ENCODE data around the gene C2CD2L.
A peak's percentile ranks its signal among the peaks of the same experiment; 100 is the strongest.
"Not testable (repeated sequence)": the region's sequence is repeated elsewhere in the genome, so short reads cannot be mapped to it uniquely, and the experiment has no call there.

The C2CD2L gene

DNA sequence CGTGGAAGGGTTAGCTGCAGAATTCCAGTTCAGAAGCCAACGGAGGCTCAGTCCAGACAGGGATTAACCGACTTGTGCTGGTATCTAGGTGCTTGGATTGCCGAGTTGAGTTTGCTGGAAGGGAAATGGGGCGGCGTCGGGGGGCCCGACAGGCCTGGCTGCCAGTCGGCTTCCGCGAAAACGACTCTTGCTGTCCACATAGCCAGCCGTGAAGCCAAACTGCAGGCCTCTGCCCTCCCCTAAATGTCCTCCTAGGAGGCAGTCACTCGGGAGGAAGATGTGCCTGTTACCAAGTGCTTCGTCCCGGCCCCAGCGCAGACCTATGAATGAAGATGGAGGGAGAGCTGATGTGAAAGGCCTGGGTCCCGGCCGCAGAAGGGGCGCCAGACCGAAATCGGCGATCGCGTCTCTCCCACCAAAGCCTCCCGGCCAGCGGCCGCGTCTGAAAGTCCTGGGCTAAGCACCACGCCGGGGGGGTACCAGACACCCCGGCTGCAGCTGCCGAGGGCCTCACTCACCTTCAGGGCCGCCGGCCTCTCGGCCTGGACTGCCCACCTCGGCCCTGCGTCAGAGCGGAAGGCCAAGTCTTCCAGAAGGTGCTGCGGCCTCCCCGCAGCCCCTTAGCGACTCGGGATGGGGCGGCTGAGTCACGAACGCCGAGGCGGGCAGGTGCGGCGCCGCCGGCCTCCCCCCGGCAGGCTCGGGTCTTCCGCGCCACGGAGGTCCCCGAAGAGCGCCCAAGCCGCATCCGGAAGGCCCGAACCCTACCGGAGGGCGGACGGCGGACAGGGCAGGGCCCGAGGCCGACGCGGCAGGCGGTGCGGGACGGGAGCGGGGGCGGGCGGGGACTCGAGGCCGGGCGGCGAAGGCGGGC lies 13.0 kb upstream of the C2CD2L start:
- peak; percentile 45 for DNase-seq (ENCODE audit: low spot score)

DNA sequence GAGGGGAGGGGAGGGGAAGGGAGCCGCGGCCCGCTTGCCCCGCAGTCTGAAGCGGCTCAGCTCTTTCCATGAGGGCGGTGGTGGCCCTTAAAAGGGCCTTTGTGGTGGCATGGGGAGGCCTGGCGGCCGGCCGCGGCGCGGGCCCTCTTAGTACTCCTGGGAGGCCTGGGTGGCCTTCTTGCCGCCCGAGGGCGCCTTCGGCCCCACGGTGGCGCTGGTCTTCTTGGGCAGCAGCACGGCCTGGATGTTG lies 12.4 kb upstream of the C2CD2L start:
- DNase-seq (ENCODE audit: low spot score): no peak

DNA sequence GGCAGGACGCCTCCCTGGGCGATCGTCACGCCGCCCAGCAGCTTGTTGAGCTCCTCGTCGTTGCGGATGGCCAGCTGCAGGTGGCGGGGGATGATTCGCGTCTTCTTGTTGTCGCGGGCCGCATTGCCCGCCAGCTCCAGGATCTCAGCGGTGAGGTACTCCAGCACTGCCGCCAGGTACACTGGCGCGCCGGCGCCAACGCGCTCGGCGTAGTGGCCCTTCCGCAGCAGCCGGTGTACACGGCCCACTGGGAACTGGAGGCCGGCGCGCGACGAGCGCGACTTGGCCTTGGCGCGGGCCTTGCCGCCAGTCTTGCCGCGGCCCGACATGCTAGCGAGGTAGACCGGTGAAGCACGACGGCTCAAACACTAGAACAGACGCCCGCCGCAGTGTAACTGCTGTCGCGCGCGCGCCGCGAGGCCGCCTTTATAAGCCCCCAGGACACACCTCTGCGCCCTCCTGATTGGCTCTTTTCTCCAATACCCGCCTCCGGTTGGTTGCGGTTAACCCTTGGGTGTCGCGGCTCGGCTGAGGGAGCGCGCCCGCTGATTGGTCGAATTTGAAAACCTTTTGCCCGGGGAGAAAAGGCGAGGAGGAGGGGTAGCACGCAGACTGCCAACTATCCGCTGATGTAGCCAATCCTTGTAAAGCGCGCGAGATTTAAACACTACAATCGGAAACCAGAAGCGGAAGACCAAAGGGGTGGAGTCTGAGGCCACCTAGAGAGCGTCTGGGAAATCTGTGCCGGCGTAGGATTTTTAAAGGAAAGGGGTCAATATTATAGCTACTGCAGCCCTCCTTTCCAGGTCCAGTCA lies 11.9 kb upstream of the C2CD2L start:
- DNase-seq (ENCODE audit: low spot score): peak; percentile 100

DNA sequence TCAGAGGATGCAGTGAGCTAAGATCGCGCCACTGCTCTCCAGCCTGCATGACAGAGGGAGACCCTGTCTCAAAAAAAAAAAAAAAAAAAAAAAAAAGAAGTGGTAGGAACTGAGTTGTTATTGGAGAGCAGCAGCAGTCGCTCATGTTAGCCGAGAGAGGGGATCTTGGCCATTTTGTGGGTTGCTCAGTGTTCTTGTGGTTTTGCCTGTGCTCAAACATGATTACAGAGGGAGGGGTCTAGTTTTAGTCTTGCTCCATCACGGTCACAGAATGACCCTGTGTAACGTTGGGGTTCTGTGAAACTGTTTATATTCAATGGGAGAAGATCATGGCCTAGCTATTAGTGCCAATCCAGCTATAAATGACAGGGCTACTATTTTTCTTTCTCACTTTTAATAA lies 7.4 kb upstream of the C2CD2L start:
- no peak for DNase-seq (ENCODE audit: low spot score)

DNA sequence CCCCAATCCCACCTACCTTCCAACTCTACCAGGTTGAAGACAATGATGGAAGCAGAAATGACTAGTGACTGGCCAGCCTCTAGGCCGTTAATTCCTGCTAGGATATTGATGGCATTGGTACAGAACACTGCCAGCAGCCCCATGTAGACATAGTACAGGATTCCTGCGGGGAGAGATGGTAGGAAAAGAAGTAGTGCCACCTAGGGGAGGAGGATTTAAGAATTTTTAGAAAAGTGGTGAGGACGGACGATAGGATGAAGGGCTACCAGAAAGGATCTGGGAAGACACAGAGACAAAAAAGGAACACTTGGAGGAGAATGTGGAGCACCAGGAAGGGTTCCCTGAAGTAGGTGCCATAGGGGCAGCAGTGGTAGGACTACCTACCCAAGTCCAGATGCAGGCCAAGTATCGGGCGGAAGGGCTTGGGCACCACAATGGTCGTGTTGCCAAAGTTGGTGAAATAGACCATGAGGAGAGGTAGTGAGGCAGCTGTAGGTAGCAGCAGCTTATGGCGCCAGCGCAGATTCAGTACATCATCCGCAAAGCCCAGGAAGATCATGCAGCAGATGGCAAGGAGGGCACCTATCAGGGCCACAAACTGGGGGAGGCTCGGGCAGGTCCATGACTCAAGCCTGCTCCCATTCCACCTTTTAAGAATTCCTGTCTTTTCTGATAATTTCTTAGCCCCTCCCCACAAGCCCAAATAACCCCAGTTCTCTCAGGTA lies 6.7 kb upstream of the C2CD2L start:
- DNase-seq (ENCODE audit: low spot score): no peak

DNA sequence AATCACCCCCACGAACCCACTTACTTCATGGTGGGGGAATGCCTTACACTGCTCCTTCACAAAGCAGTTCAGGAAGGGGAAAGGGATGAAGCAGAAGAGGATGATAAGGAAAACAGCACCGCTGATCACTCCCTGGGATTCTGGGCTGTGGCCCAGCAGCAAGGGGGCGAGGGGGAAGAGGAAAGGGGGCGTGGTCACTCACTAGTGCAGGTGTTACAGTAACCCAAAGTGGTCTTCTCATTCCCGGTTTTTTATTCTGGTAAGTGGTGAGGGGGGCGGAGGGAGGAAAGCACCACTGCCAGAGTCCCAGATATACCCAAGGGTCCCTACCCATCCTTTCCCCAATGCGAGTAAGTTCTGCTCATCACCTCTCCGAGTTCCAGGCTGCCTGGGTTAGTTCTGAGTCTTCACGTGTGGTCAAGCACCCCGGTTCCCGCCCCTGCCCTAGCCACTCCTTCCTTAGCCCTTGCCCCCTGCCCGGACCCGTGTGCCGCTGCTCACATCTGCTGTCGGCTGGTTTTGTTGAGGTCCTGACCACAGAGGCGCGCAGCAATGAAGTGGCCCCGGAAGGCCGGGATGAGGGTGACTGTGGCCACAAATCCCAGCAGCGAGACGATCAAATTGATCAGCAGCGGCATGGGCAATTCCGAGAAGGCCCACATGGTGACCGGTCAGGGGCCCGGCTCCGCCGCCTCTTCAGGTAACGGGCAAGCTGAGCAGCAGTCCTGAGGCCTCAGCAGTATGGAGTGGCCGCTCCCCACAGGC lies 6.0 kb upstream of the C2CD2L start:
- DNase-seq (ENCODE audit: low spot score): peak; percentile 47

DNA sequence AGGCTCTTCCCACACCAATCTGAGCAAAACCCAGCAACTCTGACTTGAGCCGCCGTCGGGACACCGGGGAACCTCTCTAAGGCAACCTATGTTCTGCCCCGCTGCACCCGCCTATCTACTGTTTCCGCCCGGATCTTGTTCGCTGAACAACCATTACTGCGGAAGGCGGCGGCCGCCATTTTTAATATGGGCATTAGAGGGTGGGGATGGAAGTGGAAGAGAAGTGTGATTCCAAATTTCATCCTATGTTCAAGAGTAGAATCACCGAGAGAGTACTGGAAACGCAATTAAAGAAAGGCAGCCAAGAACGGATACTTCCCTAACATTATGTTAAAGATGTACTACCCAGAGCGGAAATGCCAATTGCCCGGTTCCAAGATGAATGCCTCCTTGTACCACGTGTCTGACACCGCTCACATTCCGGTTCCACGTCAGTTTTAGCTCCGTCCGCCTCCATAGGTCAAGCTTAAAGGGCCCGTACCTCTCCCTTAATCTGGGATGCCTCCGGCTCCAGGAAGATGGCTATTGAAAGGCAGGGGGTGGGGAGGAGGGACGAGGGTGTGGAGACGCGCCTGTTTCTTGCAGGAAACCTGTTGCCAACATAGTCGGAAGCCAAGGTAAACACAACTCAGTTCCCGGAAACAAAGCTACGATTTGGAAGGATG lies 5.3 kb upstream of the C2CD2L start, which contains the start of gene DPAGT1:
TSS of gene DPAGT1 (minus strand) at position 95 of the 665 bp plus-strand sequence. CDS start 198 bp downstream, outside the sequence.
- peak; percentile 94 for DNase-seq (ENCODE audit: low spot score)

DNA sequence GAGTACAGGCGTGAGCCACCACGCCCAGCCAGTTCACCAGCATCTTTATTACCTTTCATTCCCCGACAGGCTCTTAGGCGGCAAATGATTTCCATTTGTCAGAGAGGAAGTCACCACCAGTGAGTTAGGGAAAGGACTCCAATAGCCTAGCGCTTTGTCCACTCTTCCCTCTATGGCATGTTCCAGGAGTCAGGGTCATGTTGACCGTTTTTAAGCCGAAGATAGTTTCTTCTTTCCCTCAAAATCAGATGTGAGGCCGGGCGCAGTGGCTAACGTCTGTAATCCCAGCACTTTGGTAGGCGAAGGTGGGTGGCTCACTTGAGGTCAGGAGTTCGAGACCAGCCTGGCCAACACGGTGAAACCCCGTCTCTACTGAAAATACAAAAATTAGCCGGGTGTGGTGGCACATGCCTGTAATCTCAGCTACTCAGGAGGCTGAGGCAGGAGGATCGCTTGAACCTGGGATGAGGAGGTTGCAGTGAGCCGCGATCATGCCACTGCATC lies 3.9 kb upstream of the C2CD2L start:
- not testable (repeated sequence) for DNase-seq (ENCODE audit: low spot score)

DNA sequence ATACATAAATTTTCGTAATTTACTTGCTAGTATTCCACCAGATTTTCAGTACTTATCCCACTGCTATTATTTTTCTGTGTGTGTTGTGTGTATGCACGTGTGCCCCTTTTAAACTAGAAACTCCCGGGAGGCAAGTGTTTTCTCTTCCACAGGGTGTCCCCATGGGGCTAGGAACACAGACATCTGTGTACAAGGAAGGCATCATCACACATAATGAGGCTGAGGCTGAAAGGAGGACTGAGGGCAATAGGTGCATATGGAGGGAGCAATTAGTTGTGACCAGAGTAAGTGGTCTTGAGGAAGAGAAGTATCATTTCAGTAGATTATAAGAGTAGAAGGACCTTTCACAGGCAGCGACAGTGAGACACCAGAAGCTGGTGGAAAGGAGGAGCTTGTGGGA lies 3.4 kb upstream of the C2CD2L start:
- DNase-seq (ENCODE audit: low spot score): no peak

DNA sequence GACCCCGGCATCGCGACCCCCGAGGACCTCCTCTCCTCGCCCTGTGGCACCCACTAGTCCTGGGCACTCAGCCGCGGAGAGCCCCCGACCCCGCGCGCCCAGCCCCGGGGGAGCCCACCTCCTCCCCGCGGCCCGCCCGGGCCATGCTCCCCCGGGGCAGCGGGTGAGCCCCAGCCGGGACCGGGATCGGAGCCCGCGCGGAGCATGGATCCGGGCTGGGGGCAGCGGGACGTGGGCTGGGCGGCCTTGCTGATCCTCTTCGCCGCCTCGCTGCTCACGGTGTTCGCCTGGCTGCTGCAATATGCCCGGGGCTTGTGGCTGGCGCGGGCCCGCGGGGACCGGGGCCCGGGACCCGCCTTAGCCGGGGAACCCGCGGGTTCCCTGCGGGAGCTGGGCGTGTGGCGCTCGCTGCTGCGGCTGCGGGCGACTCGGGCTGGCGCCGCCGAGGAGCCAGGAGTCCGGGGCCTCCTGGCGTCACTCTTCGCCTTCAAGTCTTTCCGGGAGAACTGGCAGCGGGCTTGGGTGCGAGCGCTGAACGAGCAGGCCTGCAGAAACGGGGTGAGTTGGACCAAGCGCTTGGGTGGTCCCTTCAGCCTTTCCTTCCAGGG lies 498 bp downstream of the C2CD2L start:
- DNase-seq (ENCODE audit: low spot score): peak; percentile 43

DNA sequence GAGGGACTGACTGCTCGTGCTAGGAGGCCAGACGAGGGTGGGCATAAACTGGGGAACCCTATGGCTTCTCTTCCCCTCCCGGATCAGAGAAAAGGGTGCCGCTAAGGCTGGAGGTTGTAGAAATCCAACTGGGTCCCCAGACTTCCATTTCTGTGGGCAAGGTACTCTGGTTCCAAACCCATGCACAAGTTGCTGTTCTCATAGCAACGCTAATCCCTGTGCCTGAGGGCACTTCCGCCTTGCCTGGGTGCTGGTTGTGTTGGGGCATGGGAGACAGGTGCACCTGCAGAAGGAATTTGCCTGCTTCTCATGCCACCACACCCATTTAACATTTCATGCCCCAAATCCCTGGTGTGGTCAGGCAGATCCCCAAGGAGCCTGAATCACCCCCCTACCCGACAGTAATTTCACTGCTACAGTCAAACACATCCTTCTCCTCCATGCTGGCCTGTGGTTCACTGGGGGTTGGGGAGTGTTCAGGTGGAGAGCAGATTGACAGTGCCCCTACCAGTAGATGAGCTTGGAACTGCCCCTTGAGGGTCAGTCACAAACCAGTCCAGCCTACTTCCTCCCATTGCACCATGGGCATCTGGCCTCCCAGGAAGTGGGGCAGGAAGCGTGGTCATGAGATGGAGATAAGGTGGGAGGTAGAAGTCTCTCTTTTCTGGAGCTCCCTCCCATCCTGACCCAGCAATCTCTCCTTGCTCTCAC lies 1.2 kb downstream of the C2CD2L start:
- DNase-seq (ENCODE audit: low spot score): peak; percentile 72

DNA sequence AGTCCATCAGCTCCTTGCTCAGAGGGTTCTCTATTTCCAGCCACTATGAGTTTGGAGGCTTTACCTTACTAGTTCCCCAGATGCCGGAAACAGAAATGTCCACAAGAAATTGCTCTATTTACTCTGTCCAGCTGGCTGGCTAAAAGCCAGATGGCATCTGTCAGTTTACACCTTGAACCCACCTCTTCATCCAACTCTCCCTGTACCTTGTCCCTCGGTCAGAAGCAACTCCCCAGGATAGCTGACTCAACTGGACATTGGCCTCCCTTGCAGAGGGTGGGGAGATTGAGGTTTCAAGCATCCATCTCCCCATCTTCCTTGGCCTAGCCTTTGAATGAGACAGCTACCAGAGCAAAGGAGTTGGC lies 1.7 kb downstream of the C2CD2L start:
- no peak for DNase-seq (ENCODE audit: low spot score)

DNA sequence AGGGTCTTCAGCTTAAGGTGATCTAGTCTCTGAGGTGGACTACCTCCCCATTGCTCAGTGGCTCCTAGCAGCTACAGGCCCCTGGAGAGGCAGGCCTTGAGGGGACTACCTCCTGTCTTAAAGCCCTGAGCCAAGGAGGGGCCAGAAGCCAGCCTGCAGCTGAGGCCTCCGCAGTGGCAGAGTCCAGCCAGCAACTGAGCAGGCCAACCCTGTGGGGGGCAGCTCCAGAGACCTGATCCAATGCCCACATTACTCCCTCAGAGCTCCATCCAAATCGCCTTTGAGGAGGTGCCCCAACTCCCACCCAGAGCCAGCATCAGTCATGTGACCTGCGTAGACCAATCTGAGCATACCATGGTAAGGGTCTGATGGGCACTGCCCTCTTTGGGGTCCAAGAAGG lies 2.7 kb downstream of the C2CD2L start:
- DNase-seq (ENCODE audit: low spot score): no peak

DNA sequence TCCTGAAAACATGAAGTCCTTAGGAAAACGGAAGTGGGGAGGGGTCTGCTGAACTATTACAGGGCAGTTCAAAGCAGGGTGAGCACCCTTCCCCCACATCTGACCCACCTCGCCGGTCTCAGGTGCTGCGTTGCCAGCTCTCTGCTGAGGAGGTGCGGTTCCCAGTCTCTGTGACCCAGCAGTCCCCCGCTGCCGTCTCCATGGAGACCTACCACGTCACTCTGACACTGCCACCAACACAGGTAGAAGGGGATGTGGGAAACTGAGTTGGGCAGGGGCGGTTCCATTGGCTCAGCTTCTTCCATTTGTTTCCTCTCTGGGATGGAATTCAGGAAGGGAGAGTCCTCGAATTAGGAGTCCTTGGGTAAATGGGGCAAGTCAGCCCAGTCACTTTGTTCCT lies 3.3 kb downstream of the C2CD2L start:
- DNase-seq (ENCODE audit: low spot score): no peak

DNA sequence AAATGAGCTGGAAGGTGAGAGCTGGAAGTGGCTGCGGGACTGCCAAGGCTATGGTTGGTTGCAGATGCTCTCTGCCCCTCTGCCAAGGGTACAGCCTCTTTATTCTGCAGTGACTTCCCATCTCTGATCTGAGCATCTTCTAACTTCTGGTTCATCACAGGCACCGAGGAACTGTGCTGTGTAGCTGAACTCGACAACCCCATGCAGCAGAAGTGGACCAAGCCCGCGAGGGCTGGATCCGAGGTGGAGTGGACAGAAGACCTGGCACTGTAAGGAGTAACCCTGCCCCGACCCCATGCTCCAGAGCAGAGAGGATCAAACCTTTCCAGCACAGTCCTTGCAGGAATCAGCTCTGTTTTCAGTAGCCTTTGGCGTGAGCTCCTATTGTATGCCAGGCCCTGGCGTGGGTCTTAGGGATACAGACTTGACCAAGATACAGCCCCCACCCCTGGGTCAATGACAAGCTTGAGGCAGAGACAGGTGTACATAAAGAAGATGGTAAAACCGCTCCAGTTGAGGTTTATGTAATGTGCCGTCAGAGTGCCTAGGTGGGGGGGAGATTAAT lies 4.3 kb downstream of the C2CD2L start:
- DNase-seq (ENCODE audit: low spot score): no peak

DNA sequence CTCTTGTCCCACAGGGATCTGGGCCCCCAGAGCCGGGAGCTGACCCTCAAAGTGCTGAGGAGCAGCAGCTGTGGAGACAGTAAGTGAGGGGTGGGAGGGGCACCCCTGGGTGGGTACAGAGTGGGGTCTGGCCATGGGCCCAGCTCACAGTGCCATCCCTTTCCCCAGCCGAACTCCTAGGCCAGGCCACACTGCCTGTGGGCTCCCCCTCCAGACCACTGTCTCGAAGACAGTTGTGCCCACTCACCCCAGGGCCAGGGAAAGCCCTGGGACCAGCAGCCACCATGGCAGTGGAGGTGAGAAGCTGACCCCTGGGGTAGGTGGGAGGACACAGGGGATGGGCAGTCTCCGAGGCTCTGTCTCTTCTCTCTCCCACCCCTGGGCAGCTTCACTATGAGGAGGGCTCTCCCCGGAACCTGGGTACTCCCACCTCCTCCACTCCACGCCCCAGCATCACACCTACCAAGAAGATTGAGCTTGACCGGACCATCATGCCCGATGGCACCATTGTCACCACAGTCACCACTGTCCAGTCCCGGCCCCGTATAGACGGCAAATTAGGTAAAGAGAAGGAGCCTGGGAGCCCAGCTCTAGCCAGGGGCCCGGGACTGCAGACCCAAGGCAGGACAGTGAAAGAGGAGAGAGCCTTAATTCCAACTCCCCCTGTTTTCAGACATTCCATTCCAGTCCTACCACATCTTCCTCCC lies 5.3 kb downstream of the C2CD2L start:
- no peak for DNase-seq (ENCODE audit: low spot score)

DNA sequence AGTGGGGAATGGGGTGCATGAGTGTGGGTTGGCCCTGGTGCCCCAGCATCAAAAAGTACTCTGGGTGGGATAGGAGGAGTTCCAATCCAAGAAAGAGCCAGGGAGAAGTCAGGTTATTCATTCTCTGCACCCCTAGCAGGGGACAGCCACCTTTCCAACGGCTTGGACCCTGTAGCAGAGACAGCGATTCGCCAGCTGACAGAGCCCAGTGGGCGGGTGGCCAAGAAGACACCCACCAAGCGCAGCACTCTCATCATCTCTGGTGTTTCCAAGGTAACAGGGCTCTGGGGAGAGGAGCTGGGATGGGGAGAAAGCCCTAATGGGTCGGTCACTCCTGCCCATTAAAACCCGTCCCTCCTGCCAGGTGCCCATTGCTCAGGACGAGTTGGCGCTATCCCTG lies 6.6 kb downstream of the C2CD2L start:
- no peak for DNase-seq (ENCODE audit: low spot score)

DNA sequence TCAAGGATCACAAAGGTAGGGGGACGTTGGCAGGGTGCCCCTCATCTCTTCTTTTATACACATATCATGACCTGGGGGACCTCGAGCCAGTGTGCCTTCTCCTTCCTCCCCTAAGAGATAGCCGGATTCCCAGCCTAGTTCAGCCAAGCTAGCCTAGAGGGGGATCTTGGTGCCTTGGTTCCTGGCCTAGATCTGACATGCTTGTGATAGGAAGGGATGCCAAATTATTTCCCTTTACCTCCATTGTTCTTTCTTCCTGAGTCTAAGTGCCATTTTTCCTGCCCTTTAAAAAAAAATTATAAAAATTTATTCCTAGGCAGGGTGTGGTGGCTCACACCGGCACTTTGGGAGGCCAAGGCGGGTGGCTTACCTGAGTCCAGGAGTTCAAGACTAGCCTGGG lies 7.2 kb downstream of the C2CD2L start:
- no peak for DNase-seq (ENCODE audit: low spot score)
